GM19397 (cell line): ENCODE results near the gene ARMCX4.
"Not testable (repeated sequence)": the region's sequence is repeated elsewhere in the genome, so short reads cannot be mapped to it uniquely, and the experiment has no call there.

Source experiments
- ATAC-seq: cut with Tn5 transposase; IDR thresholded peaks from one replicate; pipeline ENCODE4 v1.9.1; 2021; ENCODE audit warnings: mild to moderate bottlenecking, moderate library complexity; ENCODE audit not compliant: unreplicated experiment

The ARMCX4 gene

DNA sequence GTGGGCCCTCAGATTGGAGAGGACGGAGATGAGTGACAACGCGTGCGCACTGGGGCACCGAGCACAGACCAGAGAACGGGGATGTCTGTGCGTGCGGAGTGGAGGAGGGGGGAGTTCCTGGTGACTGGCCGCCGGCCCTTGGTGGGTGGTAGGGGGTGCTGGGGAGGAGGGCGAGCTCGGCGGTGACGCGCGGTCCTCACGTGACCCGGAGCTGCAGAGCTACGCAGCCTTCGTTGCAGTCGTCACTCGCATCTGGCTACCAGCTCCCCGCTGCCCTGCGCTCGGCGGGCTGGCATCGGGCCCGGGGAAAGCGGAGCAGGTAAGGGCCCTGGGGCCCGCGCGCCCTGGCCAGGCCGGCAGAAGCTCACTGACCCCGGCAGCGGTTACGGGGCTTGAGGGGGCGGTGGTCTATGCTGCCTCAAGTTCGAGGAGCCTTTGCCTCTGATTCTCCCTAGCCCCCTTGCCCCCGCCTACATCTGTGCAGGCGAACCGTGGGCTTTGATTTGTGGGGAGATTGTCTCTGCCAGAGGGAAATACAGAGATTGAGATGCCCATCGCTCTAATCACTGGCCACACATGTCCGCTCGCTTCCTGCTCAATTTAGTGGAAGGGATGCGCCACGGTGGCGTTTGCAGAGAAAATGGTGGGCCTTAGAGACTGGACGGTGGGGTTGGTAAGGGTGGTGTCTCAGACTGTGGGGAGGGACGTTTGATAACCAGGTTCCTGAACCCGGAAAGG is at the start of gene ARMCX4:
Gene ARMCX4, plus strand, starts transcription at position 245 of the 738 bp plus-strand sequence. CDS start 3,134 bp downstream, outside the sequence.
- peak; percentile 63 for ATAC-seq

- no peak for ATAC-seq
Observed at GRCh38 chrX:101442085-101442484, 43.2 kb upstream of the ARMCX4 start.

DNA sequence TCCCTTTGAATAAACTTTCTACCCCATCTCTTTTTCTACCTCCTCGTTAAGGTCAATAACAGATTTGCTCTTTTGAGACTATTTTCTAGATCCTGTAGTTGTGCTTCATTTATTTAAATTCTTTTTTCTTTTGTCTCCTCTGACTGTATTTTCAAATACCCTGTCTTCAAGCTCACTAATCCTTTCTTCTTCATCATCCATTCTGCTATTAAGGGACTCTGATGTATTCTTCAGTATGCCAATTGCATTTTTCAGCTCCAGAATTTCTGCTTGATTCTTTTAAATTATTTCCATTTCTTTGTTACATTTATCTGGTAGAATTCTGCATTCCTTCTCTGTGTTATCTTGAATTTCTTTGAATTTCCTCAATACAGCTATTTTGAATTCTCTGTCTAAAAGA is 36.0 kb upstream of the ARMCX4 start:
- ATAC-seq = no peak

- ATAC-seq = no peak
Observed at GRCh38 chrX:101450085-101450484, 35.2 kb upstream of the ARMCX4 start.

GRCh38 chrX:101450961-101451360 is 34.3 kb upstream of the ARMCX4 start:
- ATAC-seq = no peak

GRCh38 chrX:101452056-101452455 is 33.2 kb upstream of the ARMCX4 start:
- ATAC-seq = no peak

GRCh38 chrX:101460669-101461068 is 24.6 kb upstream of the ARMCX4 start:
- no peak for ATAC-seq

DNA sequence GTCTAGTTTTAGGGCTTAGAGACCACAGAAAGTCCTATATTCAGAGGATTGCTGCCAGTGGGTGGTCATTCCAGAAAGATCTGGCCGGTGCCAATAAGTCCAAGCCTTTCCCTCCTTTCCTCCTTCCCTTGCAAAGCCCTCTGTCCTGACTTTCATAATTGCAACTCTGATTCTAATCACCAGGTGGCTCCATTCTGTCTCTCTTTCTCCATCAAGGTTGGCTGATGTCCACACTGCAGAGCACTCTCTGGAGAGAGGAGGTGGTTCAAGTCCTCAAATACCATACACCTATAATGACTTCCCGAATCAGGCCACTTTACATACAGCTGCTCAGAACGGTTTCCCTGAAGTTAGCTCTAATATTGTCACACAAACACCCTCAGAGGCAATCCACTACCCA is 22.4 kb upstream of the ARMCX4 start:
- no peak for ATAC-seq

DNA sequence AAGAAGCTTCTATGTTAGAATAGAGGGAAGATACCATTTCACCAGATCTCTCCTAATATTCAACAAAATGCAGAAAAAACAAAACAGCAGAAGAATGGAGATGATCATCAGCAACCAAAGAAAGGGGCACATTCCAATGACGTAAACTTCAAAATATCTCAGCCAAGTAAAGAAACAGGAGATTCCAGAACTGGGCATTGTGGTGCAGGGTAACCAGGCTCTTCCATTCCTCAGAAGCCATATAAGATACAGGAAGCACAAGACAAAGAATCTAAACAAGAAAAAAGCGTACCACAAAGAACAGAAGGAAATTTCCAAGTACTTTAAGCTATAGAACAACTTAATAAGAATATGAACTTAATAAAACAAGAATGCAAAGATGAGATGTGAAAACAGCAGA is 6.9 kb upstream of the ARMCX4 start:
- no peak for ATAC-seq

GRCh38 chrX:101482296-101482695 is 3.0 kb upstream of the ARMCX4 start:
- ATAC-seq = no peak

DNA sequence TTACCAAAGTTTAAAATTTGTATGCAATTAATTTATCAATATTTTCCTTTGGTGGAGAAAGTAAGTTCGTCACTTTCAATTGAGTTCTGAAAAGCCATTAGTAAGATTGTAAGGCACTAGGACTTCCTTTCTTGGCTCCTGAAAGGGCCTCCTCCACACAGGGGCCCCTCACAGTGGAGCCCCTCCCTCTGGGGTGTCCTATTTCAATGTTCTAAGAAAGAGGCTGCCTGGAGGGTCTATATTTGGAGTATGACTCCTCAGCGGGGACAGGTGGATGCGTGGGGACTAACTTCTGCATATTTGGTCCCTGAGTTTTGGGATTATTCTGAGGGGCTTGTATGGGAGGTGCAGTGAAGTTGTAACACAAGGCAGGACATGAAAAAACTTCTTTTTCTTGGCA is 1.6 kb upstream of the ARMCX4 start:
- no peak for ATAC-seq

GRCh38 chrX:101484135-101484534 is 1.1 kb upstream of the ARMCX4 start:
- ATAC-seq = no peak

- no peak for ATAC-seq
Observed at GRCh38 chrX:101488796-101489195, 3.5 kb downstream of the ARMCX4 start.

- no peak for ATAC-seq
Observed at GRCh38 chrX:101491943-101492342, 6.7 kb downstream of the ARMCX4 start.

DNA sequence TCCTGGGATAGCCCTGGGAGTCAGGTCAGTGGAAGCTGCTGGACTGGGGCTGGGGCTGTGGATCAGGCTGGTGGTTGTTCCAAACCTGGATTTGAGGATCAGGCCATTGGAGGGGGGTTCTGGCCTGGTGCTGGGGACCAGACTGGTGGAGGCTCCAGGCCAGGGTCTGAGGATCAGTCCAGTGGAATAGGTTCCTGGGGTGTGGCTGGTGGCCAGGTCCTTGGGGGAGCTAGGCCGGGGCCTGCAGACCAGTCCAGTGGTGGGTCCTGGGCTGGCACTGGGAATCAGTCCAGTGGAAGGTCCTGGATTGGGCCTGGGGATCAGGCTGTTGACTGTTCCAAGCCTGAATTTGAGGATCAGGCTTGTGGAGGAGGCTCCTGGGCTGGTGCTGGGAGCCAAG is 8.0 kb downstream of the ARMCX4 start:
- no peak for ATAC-seq

DNA sequence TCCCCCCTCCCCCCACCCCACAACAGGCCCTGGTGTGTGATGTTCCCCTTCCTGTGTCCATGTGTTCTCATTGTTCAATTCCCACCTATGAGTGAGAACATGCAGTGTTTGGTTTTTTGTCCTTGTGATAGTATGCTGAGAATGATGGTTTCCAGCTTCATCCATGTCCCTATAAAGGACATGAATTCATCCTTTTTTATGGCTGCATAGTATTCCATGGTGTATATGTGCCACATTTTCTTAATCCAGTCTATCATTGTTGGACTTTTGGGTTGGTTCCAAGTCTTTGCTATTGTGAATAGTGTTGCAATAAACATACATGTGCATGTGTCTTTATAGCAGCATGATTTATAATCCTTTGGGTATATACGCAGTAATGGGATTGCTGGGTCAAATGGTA is 17.7 kb downstream of the ARMCX4 start:
- ATAC-seq = not testable (repeated sequence)

- ATAC-seq = no peak
Observed at GRCh38 chrX:101507372-101507771, 22.1 kb downstream of the ARMCX4 start.

DNA sequence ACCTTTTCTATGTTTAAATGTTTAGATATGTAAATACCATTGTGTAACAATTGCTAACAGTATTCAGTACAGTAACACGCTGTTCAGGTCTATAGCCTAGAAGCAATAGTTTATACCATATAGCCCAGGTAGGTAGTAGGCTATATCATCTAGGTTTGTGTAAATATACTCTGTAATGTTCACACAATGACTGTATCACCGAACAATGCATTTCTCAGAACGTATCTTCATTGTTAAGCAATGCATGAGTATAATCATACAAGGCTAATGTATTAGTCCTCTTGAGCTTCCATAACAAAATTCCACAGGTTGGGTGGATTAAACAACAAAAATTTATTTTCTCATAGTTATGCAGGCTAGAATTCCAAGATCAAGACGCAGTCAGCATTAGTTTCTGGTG is 22.7 kb downstream of the ARMCX4 start:
- no peak for ATAC-seq

DNA sequence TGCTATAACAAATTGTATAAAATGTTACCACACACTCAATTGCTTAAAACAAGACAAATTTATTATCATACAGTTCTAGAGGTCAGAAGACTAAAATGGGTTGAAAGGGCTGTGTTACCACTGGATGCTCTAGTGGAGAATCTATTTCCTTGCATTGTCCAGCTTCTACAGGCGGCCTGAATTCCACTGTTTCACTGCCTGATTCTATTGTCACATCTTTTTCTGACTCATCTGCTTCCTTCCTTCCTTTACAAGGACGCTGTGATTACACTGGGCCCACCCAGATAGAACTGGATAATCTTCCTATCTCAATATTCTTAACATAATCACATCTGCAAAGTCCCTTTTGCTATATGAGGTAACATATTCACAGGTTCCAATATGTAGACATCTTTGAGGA is 45.7 kb downstream of the ARMCX4 start:
- no peak for ATAC-seq
